ENCODE measurements around the gene PALMD. TPM values are rescaled to one million over a fixed set of nuclear protein-coding genes. Genes with fewer than 3 reads are reported as not detected.

PALMD gene
- total RNA-seq, 1 donor: 16.8 TPM

DNA sequence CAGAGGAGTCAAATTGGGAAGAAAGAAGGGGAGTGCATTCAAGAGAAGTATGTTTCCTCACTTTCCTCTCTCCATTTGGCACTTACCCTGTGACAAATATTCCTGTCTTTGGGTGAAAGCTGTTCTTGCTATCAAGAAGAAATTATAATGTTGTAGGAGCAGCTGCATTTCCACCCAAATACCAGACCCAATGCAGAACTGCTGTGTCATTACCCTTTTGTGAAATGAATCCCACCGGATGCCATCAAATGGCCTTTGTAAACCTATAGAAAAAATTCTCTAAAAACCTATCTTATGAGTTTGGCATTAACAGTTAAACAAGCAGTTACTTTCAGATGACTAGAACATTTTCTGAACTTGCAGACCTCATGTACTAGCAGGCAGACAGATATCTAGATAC, 16.7 kb upstream of the PALMD start:
- TF ChIP-seq, protein P1, sequence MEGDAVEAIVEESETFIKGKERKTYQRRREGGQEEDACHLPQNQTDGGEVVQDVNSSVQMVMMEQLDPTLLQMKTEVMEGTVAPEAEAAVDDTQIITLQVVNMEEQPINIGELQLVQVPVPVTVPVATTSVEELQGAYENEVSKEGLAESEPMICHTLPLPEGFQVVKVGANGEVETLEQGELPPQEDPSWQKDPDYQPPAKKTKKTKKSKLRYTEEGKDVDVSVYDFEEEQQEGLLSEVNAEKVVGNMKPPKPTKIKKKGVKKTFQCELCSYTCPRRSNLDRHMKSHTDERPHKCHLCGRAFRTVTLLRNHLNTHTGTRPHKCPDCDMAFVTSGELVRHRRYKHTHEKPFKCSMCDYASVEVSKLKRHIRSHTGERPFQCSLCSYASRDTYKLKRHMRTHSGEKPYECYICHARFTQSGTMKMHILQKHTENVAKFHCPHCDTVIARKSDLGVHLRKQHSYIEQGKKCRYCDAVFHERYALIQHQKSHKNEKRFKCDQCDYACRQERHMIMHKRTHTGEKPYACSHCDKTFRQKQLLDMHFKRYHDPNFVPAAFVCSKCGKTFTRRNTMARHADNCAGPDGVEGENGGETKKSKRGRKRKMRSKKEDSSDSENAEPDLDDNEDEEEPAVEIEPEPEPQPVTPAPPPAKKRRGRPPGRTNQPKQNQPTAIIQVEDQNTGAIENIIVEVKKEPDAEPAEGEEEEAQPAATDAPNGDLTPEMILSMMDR (IDR thresholded peaks at IDR 0.05; ENCODE audit: insufficient read depth, low read depth, low read length): no peak
- no peak for DNase-seq (ENCODE audit: low read depth)
- H3K4me3 ChIP-seq (ENCODE audit: low read depth, low read length): no peak overlapping the region

- H3K4me3 ChIP-seq (ENCODE audit: low read depth, low read length): no peak overlapping the region
- no peak for DNase-seq (ENCODE audit: low read depth)
- TF ChIP-seq, protein P1 (IDR thresholded peaks at IDR 0.05; ENCODE audit: insufficient read depth, low read depth, low read length): no peak
Measured at GRCh38 chr1:99634971-99635624, 10.8 kb upstream of the PALMD start.

- TF ChIP-seq, protein P1 (IDR thresholded peaks at IDR 0.05; ENCODE audit: insufficient read depth, low read depth, low read length): no peak
- H3K4me3 ChIP-seq (ENCODE audit: low read depth, low read length): no peak overlapping the region
- no peak for DNase-seq (ENCODE audit: low read depth)
Measured at GRCh38 chr1:99635664-99636063, 10.2 kb upstream of the PALMD start.

DNA sequence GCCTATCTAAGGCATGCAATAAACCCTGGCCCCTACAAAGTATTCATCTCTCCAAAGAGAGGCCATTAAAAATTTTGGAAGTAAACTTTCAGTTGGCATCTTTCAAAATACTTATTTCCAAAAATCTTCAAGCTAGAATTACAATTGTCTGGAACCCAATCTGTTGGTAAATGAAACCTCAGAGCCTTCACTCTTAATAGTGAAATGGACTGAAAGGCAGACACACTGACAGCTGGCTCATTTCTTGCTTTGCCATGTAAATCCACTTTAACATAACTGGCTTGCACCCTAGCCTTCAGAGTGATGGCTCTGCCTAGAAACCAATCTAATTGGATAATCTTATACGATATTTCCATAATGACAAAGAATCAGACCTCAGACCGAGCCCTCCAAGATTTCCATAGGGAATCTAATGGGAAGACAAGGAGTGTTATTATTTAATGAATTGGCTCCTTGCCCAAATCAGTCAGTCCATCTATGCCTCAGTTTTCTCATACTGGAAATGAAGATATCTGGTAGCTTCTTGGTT, 9.2 kb upstream of the PALMD start:
- TF ChIP-seq, protein P1 (IDR thresholded peaks at IDR 0.05; ENCODE audit: insufficient read depth, low read depth, low read length): no peak
- DNase-seq (ENCODE audit: low read depth): no peak
- H3K4me3 ChIP-seq (ENCODE audit: low read depth, low read length): no peak overlapping the region

GRCh38 chr1:99638853-99639252, 7.1 kb upstream of the PALMD start:
- no peak for DNase-seq (ENCODE audit: low read depth)
- TF ChIP-seq, protein P1 (IDR thresholded peaks at IDR 0.05; ENCODE audit: insufficient read depth, low read depth, low read length): no peak
- no peak overlapping the region for H3K4me3 ChIP-seq (ENCODE audit: low read depth, low read length)

- H3K4me3 ChIP-seq (ENCODE audit: low read depth, low read length): no peak overlapping the region
- DNase-seq (ENCODE audit: low read depth): no peak
- TF ChIP-seq, protein P1 (IDR thresholded peaks at IDR 0.05; ENCODE audit: insufficient read depth, low read depth, low read length): no peak
Measured at GRCh38 chr1:99639408-99639807, 6.5 kb upstream of the PALMD start.

- no peak overlapping the region for H3K4me3 ChIP-seq (ENCODE audit: low read depth, low read length)
- no peak for DNase-seq (ENCODE audit: low read depth)
- TF ChIP-seq, protein P1 (IDR thresholded peaks at IDR 0.05; ENCODE audit: insufficient read depth, low read depth, low read length): no peak
Measured at GRCh38 chr1:99639945-99640344, 6.0 kb upstream of the PALMD start.

All from fibroblast of villous mesenchyme (primary cell).